Midbrain (tissue), 1 donor: ENCODE data around the gene TLX3.
"Not testable (repeated sequence)": the region's sequence is repeated elsewhere in the genome, so short reads cannot be mapped to it uniquely, and the experiment has no call there.

Experiments used
- DNase-seq: peaks from one replicate; lab custom pipeline; 2025; lab: John Stamatoyannopoulos, UW

Gene TLX3

GRCh38 chr5:171308453-171309275 lies at the start of gene TLX3:
TSS of gene TLX3 (plus strand) at chr5:171309248. CDS start at chr5:171309366, 118 bp downstream.
- DNase-seq = no peak

GRCh38 chr5:171261361-171261760 lies 47.7 kb upstream of the TLX3 start:
- no peak for DNase-seq

DNA sequence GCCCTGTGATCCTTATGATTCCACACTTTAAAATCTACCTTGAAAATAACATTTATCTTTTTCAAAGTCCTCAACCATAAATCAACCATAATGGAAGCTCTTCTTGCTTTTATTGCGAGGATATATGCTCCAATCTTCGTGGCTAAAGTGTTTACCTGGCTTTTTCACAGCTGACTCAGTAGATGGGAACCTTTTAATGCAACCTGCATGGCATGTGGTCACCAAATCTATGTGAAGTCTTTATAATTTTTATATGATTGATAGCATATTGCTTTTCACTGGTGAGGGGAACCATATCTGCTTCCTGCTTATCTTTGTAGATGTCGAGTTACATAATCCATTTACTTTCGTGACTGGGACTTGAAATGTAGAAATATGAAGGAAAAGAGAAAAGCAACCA lies 47.1 kb upstream of the TLX3 start:
- no peak for DNase-seq

DNA sequence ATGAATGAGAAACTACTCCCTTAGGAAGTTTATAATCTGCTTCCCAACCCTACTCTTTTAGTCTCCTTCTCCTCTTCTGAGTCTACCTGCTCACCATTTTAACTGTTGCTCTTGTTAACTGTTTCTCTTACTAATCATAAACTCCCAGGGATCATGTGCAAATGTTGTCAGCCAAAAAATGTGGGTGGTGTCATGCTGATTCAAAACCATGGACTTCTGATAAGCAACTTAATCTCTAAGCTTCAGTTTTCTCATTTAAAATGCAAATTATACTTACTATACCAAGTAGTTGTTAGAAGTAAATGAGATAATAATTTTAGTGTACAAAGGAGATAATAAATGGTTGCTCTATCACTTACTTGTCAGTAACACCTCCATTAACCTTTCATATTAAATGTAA lies 45.9 kb upstream of the TLX3 start:
- no peak for DNase-seq

GRCh38 chr5:171264843-171265242 lies 44.2 kb upstream of the TLX3 start:
- DNase-seq = no peak

GRCh38 chr5:171268700-171269620 lies 40.1 kb upstream of the TLX3 start:
- DNase-seq = no peak

DNA sequence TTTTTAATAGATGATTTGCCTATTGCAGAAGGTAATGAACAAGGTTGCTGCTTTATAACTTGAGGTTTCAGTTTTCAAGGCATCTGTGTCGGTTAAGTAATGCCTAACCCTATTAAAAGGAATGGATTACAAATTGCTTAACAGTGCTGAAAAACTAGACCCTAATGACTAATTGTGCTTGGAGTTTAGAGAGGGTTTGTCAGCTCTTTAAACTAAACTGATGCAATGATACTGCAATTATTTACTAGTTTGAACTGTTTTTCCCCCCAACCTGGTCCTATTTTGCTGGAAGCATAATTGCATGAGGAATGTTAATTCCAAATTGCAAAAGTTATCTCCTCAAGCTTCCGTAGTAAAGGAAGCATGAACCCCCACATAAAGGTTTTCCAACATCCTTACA lies 39.3 kb upstream of the TLX3 start:
- DNase-seq = no peak

GRCh38 chr5:171270136-171270535 lies 38.9 kb upstream of the TLX3 start:
- DNase-seq = no peak

DNA sequence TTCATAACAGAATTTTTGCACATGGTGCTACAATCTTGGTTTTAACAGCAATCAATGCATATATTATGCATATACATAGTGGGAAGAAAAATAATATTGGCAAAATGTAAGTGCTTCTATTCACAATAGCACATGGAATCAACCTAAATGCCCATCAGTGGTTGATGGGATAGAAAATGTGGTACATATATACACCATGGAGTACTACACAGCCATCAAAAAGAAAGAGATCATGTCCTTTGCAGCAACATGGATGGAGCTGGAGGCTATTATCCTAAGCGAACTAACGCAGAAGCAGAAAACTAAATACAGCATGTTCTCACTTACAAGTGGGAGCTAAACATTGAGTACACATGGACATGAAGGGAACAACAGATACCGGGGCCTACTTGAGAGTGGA lies 37.2 kb upstream of the TLX3 start:
- no peak for DNase-seq

DNA sequence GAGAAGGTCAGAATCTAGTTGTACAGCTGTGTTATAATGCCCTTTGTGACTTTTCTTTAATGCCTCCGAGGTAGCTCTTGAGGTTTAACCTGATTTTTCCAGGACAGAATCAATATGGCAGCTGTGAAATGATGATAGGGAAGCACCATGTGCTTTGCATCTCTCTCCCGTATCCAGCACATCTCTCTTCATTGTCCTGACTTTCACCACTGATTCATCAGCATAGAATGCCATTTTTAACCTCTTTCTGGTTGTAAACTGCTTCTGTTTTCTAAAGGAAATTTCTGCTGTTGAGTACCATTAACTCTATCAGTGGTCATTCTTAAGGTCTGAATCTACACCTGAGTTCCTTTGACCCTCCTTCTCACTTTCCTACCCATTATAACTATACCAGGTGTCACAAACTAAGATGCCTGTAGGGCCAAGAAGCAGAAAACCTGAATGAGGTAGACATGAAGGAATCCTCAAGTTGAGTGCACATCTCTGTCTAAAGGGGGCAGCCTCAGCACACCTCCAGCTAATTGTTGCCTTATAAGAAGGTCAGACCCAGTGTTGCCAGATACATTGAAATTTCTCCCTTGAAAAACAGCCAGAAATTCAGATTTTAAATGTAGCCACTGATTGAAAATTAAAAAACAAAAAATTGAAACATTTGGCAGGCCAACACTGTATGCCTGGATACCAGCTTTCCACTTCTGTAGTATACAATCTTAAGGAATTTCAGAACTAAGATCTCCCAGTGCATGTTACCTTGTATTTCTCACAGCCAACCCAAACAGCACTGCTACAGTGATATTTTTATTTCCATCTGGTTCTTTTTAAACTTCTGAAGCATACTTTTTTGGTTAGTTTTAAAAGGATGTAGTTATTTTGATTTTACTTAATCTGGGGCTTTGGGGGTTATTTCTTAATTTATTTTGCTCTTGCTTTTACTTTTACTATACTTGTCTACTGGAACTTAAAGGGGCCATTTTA lies 35.8 kb upstream of the TLX3 start:
- DNase-seq = no peak

DNA sequence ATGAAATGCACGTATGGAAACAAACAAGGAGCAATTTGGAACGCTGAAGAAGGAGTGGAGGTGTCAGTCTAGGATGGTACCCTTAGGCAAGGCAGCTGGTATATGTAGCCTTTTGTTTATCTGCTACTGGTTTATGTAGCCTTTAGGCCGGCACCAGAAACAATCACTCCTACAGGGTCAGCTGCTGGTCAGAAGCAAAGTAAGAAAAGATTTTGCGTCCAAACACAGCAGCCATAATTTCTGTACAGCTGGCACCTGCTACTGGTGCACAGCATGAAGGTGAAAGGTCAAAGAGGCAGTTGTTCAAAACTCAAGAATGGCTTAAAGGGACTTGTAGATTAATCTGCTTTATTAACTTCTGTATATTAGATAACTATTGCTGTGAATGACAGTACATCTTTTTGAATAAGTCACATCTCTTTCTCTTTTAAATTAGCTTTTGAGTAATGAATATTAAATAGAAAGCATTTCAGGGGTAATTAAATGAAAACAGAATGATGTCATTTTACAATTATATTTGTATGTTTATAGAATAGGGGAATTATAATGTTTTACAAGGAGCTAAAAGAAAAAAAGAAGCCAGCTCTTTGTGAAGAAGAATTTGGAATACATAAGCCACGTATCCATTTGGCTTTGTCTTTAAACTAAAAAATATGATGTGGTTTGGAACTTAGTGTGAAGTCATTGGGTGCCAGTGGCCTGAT lies 33.1 kb upstream of the TLX3 start:
- DNase-seq = no peak

DNA sequence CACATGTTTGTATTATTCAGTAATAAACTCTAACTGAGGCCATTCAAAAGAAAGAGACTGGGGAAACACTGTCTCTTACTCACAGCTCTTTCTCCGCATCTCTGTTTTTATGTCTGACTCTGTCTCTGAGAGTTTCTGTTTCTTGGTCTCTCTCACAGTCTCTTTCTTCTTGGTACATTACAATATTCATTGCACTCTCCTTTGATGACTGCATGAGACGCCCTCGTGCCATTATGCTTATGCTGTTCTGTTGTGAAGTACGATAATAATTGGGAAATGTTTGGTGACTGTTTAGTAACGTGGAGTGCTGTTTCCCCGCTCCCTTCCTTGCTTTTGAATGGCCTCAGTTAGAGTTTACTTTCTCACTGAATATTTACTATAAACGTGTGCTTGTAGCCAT lies 25.3 kb upstream of the TLX3 start:
- no peak for DNase-seq

GRCh38 chr5:171285465-171285864 lies 23.6 kb upstream of the TLX3 start:
- DNase-seq = no peak

DNA sequence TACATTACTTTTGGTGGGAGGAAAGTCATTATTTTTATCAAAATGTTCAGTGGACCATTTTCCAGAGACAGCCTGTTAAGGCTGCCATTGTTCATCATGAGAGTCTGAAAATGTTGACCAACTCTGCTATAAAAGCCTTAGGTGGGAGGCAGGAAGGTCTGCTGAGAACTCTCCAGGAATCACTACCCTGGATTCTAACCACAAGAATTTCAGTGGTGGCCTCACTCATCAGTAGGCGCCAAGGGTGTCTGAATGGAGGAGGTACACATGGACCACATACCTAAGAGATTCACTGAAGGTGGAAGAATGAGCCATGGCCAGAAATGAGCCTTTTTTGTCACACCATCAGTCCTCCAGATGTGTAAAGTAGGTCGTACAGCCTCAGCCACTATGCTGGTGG lies 21.0 kb upstream of the TLX3 start:
- no peak for DNase-seq

- DNase-seq = no peak
These were observed 17.7 kb upstream of the TLX3 start for GRCh38 chr5:171291371-171291770.

- DNase-seq = no peak
These were observed 13.7 kb upstream of the TLX3 start for GRCh38 chr5:171295299-171295698.

- DNase-seq = no peak
These were observed 13.2 kb upstream of the TLX3 start for GRCh38 chr5:171295801-171296200.

- DNase-seq = not testable (repeated sequence)
These were observed 11.1 kb upstream of the TLX3 start for GRCh38 chr5:171297941-171298340.

- no peak for DNase-seq
These were observed 9.8 kb upstream of the TLX3 start for GRCh38 chr5:171299228-171299627.

- no peak for DNase-seq
These were observed 9.2 kb upstream of the TLX3 start for GRCh38 chr5:171299851-171300250.

DNA sequence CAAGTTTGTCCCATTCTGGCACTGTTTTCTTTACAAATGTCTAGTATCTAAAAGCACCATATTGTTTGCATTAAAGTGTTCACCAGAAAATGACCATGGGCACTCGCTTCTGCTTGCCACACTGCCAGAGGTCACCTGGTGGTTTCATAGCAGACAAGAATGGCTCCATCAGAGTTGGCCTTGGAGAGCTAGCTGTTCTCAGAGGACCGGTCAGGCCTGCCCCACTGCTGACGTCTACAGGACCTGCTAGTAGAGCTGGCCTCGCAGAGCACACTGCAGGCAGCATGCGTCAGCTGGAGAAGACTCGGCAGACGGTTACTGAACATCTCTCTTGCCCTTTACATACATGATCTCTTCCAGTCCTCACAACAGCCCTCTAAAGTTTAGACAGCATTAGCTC lies 8.7 kb upstream of the TLX3 start:
- no peak for DNase-seq
